ENCODE results near the gene MDGA2.
A peak's percentile ranks its signal among the peaks of the same experiment; 100 is the strongest.

Gene MDGA2

DNA sequence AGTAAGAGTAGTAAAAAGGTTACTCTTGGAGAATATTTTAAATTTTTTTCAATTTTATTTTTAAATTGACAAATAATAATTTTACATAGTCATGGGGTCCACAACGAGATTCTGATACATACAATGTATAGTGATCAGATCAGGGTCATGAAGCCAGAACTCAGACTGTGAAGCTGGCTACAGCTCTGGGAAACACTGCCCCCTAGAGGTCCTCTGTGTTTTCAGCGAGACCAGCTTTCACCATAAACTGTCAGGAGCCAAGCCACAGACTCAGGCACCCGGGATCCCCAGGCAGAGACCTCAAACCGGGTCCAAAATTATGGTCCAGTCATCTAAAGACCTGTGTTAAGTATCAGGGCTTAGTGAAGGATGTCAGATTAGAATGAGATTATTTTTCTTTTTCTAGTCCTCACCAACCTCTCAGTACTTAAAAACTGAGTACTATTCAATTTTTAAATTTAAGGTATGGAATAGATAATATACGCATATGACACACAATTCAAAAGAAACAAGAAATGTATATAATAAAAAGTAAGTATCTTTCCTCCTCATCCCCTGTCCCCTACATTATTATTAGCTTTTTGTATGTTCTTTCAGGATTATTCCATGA, 397.1 kb downstream of the MDGA2 start:
- no peak for DNase-seq (ENCODE audit: low read depth)
- H3K4me3 ChIP-seq (ENCODE audit: low read depth, low read length): no peak overlapping the region
- in situ Hi-C loops (cut with HindIII; ENCODE audit: low sequenced_read_pairs): no loop called here
- TF ChIP-seq, protein P1, sequence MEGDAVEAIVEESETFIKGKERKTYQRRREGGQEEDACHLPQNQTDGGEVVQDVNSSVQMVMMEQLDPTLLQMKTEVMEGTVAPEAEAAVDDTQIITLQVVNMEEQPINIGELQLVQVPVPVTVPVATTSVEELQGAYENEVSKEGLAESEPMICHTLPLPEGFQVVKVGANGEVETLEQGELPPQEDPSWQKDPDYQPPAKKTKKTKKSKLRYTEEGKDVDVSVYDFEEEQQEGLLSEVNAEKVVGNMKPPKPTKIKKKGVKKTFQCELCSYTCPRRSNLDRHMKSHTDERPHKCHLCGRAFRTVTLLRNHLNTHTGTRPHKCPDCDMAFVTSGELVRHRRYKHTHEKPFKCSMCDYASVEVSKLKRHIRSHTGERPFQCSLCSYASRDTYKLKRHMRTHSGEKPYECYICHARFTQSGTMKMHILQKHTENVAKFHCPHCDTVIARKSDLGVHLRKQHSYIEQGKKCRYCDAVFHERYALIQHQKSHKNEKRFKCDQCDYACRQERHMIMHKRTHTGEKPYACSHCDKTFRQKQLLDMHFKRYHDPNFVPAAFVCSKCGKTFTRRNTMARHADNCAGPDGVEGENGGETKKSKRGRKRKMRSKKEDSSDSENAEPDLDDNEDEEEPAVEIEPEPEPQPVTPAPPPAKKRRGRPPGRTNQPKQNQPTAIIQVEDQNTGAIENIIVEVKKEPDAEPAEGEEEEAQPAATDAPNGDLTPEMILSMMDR (IDR thresholded peaks at IDR 0.05; ENCODE audit: low read depth, low read length, missing control alignments): peak; percentile 77

DNA sequence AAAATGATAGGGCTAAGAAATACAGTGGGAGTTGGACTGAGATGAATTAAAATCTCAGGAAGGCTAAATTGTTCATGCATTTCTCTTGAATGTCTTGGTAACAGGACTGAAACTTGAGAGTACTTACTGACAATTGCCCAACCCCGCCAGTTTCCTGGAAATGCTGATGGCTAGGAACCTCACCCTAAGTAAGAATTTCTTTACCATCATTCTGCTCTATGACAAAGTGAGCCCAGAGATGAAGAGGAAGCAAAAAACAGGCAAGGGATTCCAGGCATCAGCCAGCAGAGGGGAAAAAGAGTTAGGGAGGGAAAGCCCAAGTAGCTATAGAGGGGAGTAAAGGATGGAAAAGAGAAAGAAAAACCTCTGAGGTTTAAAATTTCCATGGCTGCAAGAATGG, 397.7 kb downstream of the MDGA2 start:
- no peak for DNase-seq (ENCODE audit: low read depth)
- no peak overlapping the region for H3K4me3 ChIP-seq (ENCODE audit: low read depth, low read length)
- in situ Hi-C loops (cut with HindIII; ENCODE audit: low sequenced_read_pairs): no loop called here
- TF ChIP-seq, protein P1 (IDR thresholded peaks at IDR 0.05; ENCODE audit: low read depth, low read length, missing control alignments): no peak

DNA sequence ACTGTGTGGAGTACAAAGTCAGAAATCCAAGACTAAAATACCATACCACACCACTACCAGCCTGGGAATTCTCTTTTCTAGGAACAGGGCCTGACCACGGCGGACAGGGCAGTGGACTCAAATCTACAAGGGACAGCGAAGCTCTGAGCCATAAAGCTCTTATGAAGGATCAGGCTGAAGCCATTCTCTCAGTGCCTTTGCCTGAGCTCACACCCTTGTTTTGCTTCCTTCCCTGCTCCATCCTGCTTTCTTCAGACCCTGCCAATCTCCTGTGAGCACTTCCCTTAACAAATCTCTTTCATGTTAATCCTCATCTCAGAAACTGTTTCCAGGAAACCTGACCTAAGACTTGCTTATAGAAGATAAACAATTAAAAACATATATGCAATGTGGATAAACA, 398.5 kb downstream of the MDGA2 start:
- no peak for DNase-seq (ENCODE audit: low read depth)
- no peak overlapping the region for H3K4me3 ChIP-seq (ENCODE audit: low read depth, low read length)
- in situ Hi-C loops (cut with HindIII; ENCODE audit: low sequenced_read_pairs): no loop called here
- TF ChIP-seq, protein P1 (IDR thresholded peaks at IDR 0.05; ENCODE audit: low read depth, low read length, missing control alignments): no peak

DNA sequence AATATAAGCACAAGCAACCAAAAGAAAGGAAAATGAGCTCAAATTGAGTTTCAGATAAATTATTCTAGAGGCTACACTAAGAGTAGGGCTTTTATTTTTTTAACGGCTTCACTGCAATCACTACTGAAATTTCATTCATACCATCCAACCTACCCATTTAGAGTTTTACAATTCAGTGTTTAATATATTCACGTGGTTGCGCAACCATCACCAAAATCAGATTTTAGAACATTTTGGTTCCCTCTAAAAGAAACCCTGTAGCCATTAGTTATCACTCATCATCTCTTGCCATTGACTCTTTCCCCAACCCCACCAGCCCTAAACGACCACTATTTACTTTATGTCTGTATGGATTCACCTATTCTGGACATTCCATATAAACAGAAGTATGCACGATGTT, 401.5 kb downstream of the MDGA2 start:
- in situ Hi-C loops (cut with HindIII; ENCODE audit: low sequenced_read_pairs): no loop called here
- no peak overlapping the region for H3K4me3 ChIP-seq (ENCODE audit: low read depth, low read length)
- TF ChIP-seq, protein P1 (IDR thresholded peaks at IDR 0.05; ENCODE audit: low read depth, low read length, missing control alignments): no peak
- DNase-seq (ENCODE audit: low read depth): no peak

DNA sequence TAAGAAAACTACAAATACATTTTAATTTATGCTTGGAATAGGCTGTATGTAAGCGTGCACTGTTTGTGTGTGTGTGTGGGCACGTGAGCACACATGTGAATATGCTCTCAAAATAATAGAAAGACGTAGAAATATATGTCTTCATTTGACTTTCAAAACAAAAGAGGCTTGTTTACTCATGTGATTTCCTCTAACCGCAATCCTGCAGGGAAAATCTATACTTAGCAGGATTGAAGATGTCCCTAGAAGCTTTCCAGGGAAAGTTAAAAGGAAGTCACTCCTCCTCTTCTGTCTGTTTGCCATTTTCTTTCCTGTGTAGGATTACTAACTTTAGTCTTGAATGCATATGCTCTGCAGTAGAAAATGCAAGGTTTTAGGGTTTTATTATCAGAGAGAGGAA, 404.7 kb downstream of the MDGA2 start:
- H3K4me3 ChIP-seq (ENCODE audit: low read depth, low read length): no peak overlapping the region
- TF ChIP-seq, protein P1 (IDR thresholded peaks at IDR 0.05; ENCODE audit: low read depth, low read length, missing control alignments): no peak
- DNase-seq (ENCODE audit: low read depth): no peak
- in situ Hi-C loops (cut with HindIII; ENCODE audit: low sequenced_read_pairs): no loop called here

DNA sequence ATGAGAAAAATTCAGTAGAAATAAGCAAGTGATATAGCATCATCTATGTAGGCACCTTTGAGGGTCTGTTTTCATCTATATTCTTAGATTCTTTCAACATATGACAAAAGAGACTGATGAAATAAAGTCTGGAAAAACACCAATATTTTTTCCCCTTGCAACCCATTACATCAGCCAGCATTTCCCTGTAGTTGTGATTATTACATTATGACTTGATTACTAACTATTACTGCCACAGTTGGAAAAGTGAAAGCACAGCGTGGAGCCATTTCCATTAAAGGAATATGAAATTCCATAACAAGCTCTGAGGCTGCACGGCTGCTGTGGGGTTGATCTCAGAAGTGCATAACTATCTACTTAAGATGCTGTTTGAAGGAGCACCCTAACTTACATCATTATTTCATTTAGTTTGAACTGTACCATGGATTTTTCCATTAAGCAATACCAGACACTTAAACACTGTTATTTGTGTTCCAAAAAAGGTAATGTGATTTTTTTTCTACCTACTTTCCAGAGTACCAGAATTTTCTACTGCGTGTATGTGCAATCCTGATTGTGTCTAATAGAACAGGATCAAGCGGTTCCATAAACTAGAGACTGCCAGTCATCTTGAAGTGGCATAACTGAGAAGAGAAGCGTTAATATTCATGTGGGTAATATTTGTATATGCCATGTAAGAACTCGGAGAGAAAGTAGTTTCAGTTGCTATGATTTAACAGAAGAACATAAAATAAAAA, 405.5 kb downstream of the MDGA2 start:
- no peak for DNase-seq (ENCODE audit: low read depth)
- TF ChIP-seq, protein P1 (IDR thresholded peaks at IDR 0.05; ENCODE audit: low read depth, low read length, missing control alignments): no peak
- H3K4me3 ChIP-seq (ENCODE audit: low read depth, low read length): no peak overlapping the region
- in situ Hi-C loops (cut with HindIII; ENCODE audit: low sequenced_read_pairs): no loop called here
